KMS-11 (cell line): ENCODE measurements around the gene TSR1.

Experiments used
- H2AFZ ChIP-seq: fragments of 200-600 bp; sonication (generic); 2 replicates; pipeline ENCODE4 v1.6.1; 2016; ENCODE audit warnings: antibody characterized with exemption, mixed run types, low read depth
- H3K27ac ChIP-seq: fragments of 200-600 bp; sonication (generic); 2 replicates; pipeline ENCODE4 v1.6.1; 2016; ENCODE audit warnings: mild to moderate bottlenecking, mixed run types
- H3K27me3 ChIP-seq: fragments of 200-600 bp; sonication (generic); 2 replicates; pipeline ENCODE4 v1.6.1; 2017; ENCODE audit warnings: mild to moderate bottlenecking, low read depth, mixed run types, moderate library complexity; ENCODE audit not compliant: insufficient read depth
- H3K36me3 ChIP-seq: fragments of 200-600 bp; sonication (generic); 2 replicates; pipeline ENCODE4 v1.6.1; 2017; ENCODE audit warnings: mild to moderate bottlenecking, mixed run types; ENCODE audit not compliant: insufficient read depth
- H3K4me1 ChIP-seq: fragments of 200-600 bp; sonication (generic); 2 replicates; pipeline ENCODE4 v1.6.1; 2016; ENCODE audit warnings: mild to moderate bottlenecking, low read depth, mixed run types; ENCODE audit not compliant: poor library complexity, severe bottlenecking
- H3K4me2 ChIP-seq: fragments of 200-600 bp; sonication (generic); 2 replicates; pipeline ENCODE4 v1.7.0; 2016; ENCODE audit warnings: mild to moderate bottlenecking, mixed run types
- H3K4me3 ChIP-seq: fragments of 200-600 bp; sonication (generic); IDR thresholded peaks from 2 replicates; pipeline ENCODE4 v1.6.1; 2017; ENCODE audit warnings: low read depth, low read length, mixed read lengths; ENCODE audit not compliant: insufficient read depth
- H3K79me2 ChIP-seq: fragments of 200-600 bp; sonication (generic); 2 replicates; pipeline ENCODE4 v1.6.1; 2016; ENCODE audit warnings: low read depth, mixed run types; ENCODE audit not compliant: insufficient read depth
- H3K9ac ChIP-seq: fragments of 200-600 bp; sonication (generic); 2 replicates; pipeline ENCODE4 v1.6.1; 2016; ENCODE audit warnings: mild to moderate bottlenecking, mixed run types
- H4K20me1 ChIP-seq: fragments of 200-600 bp; sonication (generic); 2 replicates; pipeline ENCODE4 v1.6.1; 2016; ENCODE audit warnings: mild to moderate bottlenecking, mixed run types; ENCODE audit not compliant: insufficient read depth
- TF ChIP-seq, protein P1 (sequence below): fragments of 200-600 bp; sonication (generic); conservative IDR thresholded peaks from 2 replicates; pipeline ENCODE4 v1.6.1; 2017; ENCODE audit warnings: low read depth, mild to moderate bottlenecking, antibody characterized with exemption, low read length, moderate library complexity, mixed read lengths

TSR1 gene

DNA sequence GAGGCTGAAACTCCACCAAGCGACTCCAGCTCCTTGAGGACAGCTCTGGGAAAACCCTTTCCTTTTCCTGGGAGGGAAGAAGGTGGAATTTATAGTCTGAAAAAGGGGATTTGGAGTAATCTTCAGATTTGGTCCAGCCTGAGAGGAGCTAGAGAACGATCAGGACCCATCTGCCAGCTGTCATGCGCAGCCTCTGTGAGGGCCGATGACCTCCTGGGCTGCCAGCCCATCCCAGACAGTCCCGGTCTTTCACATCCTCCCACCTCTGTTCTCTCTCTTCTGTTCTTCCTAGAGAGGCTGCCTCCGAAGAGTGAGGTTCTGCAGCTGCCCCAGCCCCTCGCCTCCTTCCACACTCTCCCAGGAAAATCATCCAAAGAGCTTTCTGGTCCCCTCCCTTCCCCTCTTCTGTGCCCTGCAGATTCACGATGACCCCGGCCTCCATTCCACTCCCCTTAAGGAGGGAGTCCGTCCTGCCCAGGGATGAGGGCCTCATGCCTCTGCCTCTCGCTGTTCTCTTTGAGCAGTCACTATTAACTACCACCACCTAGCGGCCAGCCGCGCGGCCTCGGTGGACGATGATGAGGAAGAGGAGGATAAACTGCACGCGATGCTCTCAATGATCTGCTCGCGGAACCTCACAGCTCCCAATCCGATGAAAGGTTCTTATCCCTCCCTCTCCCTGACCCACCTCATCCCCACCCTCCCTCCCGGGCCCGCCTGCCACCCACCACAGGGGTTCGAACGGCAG lies 30.7 kb upstream of the TSR1 start:
- Histone ChIP-seq H4K20me1 (no peaks in the 10 kb centered on the region), H3K27ac (no peak overlapping the region), H3K27me3 (no peaks in the 10 kb centered on the region), H3K4me2 (no peak overlapping the region), H3K4me1 (no peaks in the 10 kb centered on the region), H3K79me2 (no peaks in the 10 kb centered on the region), H2AFZ (no peak overlapping the region), H3K9ac (no peak overlapping the region), H3K4me3 (no peak overlapping the region), H3K36me3 (no peaks in the 10 kb centered on the region)
- TF ChIP-seq, protein P1, sequence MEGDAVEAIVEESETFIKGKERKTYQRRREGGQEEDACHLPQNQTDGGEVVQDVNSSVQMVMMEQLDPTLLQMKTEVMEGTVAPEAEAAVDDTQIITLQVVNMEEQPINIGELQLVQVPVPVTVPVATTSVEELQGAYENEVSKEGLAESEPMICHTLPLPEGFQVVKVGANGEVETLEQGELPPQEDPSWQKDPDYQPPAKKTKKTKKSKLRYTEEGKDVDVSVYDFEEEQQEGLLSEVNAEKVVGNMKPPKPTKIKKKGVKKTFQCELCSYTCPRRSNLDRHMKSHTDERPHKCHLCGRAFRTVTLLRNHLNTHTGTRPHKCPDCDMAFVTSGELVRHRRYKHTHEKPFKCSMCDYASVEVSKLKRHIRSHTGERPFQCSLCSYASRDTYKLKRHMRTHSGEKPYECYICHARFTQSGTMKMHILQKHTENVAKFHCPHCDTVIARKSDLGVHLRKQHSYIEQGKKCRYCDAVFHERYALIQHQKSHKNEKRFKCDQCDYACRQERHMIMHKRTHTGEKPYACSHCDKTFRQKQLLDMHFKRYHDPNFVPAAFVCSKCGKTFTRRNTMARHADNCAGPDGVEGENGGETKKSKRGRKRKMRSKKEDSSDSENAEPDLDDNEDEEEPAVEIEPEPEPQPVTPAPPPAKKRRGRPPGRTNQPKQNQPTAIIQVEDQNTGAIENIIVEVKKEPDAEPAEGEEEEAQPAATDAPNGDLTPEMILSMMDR: no peak

GRCh38 chr17:2365132-2365531 lies 28.9 kb upstream of the TSR1 start:
- Histone ChIP-seq H3K4me3 (no peak overlapping the region), H3K27ac (no peak overlapping the region), H3K4me2 (no peak overlapping the region), H3K4me1 (no peaks in the 10 kb centered on the region), H4K20me1 (no peaks in the 10 kb centered on the region), H2AFZ (no peak overlapping the region), H3K36me3 (no peaks in the 10 kb centered on the region), H3K9ac (no peak overlapping the region), H3K27me3 (no peaks in the 10 kb centered on the region), H3K79me2 (no peaks in the 10 kb centered on the region)
- TF ChIP-seq, protein P1: no peak

DNA sequence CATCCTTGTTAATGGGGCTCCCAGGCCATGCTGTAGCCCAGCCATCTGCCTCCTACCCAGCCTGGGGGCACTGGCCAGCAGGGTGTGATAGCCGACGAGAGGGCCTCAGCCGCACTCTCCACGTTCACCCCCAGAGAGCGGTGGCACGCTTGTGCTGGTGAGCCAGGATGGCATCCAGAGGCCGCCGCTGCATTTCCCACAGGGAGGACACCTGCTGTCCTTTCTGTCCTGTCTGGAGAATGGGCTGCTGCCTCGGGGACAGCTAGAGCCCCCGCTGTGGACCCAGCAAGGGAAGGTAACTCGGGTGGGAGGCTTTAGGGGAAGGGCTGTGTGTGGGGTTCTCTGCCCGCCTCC lies 28.5 kb upstream of the TSR1 start:
- Histone ChIP-seq H2AFZ (no peak overlapping the region), H4K20me1 (no peaks in the 10 kb centered on the region), H3K27me3 (no peaks in the 10 kb centered on the region), H3K36me3 (no peaks in the 10 kb centered on the region), H3K79me2 (no peaks in the 10 kb centered on the region), H3K4me3 (no peak overlapping the region), H3K9ac (no peak overlapping the region), H3K4me2 (no peak overlapping the region), H3K27ac (no peak overlapping the region), H3K4me1 (no peaks in the 10 kb centered on the region)
- TF ChIP-seq, protein P1: no peak

- no peaks in the 10 kb centered on the region for H3K36me3 ChIP-seq
- no peak overlapping the region for H3K4me2 ChIP-seq
- no peaks in the 10 kb centered on the region for H3K27me3 ChIP-seq
- no peak overlapping the region for H2AFZ ChIP-seq
- TF ChIP-seq, protein P1: no peak
- H4K20me1 ChIP-seq: no peaks in the 10 kb centered on the region
- no peaks in the 10 kb centered on the region for H3K4me1 ChIP-seq
- no peak overlapping the region for H3K4me3 ChIP-seq
- no peaks in the 10 kb centered on the region for H3K79me2 ChIP-seq
- H3K27ac ChIP-seq: no peak overlapping the region
- no peak overlapping the region for H3K9ac ChIP-seq
Observed at GRCh38 chr17:2363851-2364762, 27.9 kb upstream of the TSR1 start.
